Activated naive CD4-positive, alpha-beta T cell treated with Interleukin-2 at 50 U/mL for 16 hours (primary cell): ENCODE results near the gene LASP1.

ENCODE experiments used
- DNase-seq: peaks from one replicate; pipeline ENCODE4 v3.0.0-alpha.2; 2020

The LASP1 gene

GRCh38 chr17:38889745-38890409 lies 20.0 kb downstream of the LASP1 start:
- no peak for DNase-seq

- DNase-seq, result no peak
Measured at GRCh38 chr17:38890410-38890746, 20.5 kb downstream of the LASP1 start.

DNA sequence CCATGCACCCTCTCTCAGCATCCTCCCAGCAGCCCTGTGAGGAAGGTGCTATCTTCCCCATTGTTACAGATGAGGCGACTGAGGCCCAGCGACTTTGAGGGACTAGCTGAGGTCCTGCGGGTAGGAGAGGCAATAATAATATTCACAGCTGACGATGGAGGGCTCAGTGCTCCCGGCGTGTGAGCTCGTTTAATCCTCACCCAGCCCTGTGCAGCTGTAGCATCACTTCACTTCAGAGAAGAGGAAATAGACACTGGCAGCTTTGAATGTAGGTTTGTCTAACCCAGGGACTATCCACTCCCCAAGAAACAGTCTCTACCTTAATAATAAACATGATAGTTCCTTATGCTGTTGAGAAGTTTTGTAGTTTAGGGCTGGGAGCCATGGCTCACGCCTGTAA lies 21.6 kb downstream of the LASP1 start:
- no peak for DNase-seq

DNA sequence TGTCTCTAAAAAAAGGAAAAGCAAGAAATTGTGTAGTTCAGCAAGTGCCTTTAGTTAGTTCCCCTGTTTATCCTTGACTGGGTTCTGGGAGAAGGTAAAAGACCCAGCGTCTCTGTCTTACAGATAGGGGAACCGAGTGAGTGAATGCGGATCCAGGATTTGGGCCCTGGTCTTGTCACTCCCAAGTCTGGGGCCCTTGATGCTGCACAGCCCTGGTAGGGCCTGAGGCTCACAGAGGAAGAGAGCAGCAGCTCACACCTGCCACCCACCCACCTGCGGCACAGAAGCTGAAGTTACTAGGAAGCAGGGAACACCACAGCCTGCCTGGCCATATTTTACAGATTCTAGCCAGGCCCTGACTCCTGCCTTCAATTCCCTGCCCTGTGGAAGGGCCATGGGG lies 22.2 kb downstream of the LASP1 start:
- no peak for DNase-seq

DNA sequence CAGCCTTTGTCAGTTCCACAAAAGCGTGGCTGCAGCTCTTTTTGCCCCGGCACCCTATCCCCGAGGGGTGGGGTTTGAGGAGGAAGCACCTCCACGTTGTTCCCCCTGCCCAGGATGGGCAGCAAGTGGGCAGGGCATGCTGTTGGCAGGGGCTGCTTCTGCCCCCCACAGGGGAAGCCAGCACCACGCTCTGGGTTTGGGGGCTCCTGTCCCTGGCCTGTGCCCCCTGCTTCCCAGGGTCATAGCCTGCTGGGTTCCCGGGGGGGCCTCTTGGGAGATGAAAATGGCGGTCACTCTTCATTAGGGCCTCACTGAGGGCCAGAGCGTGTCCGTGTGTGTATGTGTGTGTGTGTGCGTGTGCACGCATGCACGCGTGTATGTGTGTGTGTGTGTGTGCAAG lies 22.8 kb downstream of the LASP1 start:
- DNase-seq, result no peak

GRCh38 chr17:38893113-38893512 lies 23.3 kb downstream of the LASP1 start:
- no peak for DNase-seq

DNA sequence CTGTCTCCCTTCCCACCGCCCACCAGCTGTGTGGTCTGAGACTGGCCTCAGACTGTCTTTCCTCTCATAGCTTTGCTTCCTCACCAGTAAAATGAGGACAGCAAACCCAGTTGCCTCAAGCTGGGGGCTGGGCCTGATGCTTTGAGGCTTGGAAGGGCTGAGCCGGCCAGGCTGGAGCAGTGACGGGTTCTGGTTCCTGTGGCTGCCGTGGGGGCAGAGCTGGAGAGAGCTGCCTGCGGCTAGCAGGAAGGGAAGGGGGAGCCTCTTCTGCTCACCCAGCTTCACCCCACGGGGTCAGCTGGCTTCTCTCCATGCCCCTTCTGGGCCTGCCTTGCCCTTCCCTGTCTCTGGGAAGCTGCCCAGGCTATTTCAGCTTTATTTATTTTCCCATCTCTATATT lies 23.7 kb downstream of the LASP1 start:
- peak; percentile 35 for DNase-seq

DNA sequence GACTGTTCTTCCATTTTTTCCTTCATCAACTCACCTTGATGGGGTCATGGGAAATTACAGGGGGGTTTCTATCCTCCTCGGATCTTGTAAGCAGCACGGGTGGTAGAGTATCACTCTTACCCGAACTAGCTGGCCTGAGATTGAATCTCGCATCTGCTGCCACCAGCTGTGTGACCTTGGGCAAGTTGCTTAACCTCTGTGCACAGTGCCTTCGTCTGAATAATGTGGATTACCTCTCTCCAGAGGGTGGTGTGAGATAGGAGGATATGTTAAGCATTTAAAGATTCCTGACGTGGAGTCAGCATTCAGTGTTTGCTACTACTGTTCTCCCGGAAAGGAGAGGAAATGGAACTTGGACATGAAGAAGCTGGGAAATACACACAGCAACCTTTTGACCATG lies 24.4 kb downstream of the LASP1 start:
- no peak for DNase-seq

- DNase-seq, result no peak
Measured at GRCh38 chr17:38896346-38896954, 26.6 kb downstream of the LASP1 start.

DNA sequence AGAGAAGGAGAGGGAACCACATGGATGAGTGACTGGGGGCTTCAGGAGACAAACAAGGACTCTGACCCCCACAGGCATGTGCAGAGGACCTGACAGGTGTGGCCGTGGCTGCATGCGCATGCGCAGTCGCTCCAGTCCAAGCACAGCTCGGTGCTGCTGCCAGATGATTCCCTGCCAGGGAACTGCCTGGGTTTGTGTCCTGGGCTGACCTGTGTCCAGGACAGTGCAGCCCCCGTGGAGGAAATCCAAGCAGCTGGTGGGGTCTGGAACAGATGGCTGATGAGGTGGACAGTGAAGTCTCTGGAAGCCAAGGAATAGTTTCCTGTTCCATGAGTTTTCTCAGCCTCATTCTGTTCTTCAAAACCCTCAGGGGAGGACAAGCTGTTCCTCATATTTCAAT lies 27.3 kb downstream of the LASP1 start:
- DNase-seq, result no peak

DNA sequence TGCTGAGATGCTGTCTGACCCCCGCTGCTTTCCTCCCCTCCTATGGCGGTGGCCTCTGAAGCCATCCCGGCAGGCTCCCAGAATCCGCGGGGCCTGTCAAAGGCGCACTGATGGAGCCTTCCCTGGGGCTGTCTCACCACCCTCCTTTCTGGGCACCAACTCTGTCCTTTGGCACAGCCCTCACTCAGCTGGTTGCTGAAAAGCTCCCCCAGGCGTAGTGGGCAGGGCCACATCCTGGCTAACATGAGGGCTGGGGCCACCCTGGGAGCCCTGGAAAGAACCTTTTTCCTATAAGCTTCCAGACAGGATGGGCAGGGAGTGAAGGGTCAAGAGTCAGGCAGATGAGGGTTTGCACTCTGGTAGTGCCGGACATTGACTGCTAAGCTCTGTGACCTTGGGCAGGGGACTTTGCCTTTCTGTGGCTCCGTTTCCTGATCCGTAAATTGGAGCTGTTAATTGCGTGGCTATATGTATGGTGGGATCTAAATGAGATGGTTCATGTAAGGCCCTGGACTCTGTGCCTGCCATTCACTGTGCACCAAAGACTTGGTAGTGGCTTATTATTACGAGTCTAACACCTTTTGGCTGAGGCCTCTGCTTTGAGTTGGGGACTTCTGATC lies 27.9 kb downstream of the LASP1 start:
- DNase-seq, result no peak

GRCh38 chr17:38898291-38898679 lies 28.4 kb downstream of the LASP1 start:
- DNase-seq, result no peak

- DNase-seq, result peak; percentile 87
Measured at GRCh38 chr17:38898812-38899348, 29.0 kb downstream of the LASP1 start.

- no peak for DNase-seq
Measured at GRCh38 chr17:38899421-38899820, 29.6 kb downstream of the LASP1 start.

DNA sequence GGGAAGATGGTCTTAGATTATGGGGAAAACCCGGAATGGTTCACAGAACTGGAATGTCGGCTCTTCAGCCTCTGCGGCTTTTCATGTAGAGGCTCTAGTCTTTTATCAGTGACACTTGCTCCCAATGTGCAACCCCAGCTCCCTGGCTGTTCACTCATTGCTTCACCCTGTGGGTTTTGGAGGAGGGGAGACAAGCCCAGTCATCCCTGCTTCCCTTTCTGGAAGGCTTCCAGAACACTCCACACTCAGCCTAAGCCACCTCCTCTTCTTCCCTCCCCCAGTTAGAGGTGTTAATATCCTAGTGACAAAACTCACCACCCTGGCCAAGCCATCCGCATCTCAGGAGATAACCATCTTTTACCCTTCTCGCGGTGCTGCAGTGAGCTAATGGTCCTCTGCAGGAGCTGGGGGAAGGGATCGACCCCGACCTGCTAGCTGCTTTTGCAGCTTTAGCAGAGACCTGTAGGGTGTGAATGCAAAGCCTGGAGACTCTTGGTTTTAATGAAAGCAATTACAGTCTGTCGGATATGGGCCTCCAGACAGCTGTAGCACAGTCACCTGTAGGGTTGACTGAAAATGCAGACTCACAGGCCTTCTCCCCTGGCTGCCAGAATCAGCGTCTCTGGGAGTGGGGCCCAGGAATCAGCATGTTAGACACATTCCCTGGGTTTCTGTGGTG lies 31.3 kb downstream of the LASP1 start:
- DNase-seq, result peak; percentile 19

DNA sequence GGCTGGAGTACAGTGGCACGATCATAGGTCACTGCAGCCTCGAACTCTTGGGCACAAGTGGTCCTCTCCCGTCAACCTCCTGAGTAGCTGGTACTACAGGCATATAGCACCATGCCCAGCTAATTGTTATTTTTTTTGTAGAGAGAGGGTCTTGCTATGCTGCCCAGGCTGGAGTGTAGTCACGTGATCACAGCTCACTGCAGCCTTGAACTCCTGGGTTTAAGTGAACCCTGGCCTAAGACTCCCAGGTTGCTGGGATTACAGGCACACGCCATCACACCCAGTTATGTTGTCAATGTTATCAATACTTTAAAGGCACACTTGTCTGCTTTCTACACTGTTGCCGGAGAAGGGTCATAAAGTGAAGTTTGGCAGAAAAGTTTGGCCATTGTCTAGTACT lies 33.5 kb downstream of the LASP1 start:
- DNase-seq, result no peak

DNA sequence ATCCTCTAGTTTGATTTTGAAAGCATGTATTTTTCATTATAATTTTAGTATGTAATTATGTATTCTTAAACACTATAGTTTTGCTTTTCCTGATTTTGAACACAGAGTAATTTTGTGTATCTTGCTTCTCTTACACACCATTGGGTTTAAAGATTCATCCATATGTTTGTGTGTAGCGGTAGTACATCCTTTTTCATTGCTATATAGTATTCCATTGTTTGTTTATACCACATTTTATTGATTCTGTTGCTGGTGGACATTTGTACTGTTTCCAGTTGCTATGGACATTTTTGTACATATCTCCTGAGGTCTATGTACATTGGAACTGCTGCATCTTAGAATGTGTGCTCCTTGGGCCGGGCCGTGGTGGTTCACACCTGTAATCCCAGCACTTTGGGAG lies 35.0 kb downstream of the LASP1 start:
- no peak for DNase-seq

DNA sequence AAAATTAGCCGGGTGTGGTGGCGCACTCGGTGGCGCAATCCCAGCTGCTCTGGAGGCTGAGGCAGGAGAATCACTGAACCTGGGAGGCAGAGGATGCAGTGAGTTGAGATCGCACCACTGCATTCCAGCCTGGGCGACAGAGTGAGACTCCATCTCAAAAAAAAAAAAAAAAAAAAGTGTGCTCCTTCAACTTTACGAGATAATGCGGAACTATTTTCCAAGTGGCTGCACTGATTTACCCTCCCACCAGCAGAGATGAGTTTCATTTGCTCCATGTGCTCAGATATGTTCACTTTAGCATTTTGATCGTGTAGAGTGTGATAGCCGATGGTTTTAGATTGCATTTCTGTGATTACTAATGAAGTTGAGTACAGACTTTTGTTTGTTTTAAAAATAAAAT lies 35.5 kb downstream of the LASP1 start:
- no peak for DNase-seq

DNA sequence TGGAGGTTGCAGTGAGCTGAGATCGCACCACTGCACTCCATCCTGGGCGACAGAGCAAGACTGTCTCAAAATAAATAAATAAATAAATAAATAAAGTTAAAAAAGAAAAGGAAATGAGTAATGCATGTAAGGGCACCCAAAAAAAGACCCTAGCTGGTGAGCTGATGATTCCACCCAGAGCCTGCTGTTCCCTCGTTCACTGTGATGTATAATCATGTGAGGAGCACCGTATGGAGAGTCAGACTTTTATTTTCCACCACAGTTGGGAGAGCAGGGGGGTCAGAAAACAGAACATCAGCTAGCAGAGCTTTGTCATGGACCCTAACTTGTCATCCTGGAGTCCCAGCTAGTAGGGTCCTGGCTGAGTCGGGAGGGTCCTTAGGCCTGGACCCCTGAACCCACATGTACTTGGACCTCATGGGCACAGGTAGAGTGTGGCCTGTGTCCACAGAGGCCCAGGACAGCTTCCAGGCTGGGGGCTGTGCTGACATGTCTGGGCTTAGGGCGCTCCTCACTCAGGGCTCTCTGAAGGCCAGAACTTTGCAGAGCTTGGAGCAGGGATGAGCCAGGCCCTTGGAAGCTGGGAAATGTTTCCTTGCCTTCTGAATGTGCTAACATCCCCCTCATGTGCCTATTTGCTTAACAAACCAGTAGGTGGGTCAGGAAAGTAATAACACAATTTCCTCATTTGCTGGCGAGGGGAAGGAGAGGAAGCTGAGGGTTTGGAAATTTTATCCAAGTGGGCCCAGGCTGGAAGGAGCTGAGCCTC lies 36.8 kb downstream of the LASP1 start:
- no peak for DNase-seq

DNA sequence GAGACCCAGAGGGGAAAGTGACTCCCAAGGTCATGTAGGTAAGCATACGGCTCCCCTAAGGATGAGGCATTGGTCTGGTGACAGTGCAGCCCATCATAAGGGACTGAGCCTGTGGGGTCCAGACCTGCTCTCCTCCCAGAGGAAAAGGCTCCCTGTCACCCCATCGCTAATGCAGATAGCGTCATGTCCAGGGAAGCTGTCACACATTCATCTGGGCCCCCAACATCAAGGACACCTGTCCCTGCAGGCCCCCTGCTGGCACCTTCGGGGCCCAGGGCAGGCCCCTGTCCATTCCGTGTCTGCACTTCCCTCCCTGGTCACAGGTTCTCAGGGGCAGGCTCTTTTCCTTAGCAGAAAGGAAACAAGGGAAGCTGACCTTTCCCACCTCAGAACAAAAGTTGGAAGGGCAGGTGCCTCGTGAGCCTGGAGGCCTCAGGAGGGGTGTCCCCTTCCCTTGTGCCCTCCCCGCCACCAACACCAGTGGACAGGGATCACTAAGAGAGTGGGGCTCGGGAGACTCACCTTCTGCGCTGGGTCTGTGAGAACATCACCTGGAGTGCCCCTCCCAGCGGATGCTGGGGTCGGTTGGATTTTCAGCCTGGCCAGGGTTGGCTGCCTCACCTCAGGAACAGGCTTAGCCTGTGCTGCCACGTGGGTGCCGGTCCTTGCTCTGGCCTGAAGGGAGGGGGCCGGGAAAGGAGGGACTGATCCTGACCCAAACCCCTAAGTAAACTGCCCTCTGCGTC lies 38.2 kb downstream of the LASP1 start:
- no peak for DNase-seq

DNA sequence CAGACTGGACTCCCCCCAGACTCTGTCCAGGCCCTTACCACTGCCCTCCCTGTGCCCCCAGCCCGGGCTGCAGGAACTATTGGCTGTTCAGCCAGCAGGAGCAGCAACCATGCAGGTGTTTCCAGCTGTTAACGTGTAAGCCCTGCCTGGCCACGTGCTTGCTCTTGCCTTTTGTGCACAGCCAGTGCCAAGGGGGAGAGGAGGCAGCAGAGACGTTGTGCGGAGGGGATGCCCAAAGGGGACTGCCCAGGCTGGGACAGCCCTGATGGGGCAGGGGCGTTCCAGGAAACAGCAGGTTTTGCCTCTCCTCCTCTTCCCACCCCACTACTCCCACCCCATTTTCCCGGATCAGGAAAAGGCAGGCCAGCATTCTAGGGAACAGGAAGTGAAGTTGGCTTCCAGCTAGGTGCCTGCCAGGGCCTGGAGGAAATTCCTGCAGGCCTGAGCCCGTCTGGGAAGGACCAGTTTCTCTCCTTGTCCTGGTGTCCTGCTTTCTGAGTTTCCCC lies 38.9 kb downstream of the LASP1 start:
- no peak for DNase-seq

DNA sequence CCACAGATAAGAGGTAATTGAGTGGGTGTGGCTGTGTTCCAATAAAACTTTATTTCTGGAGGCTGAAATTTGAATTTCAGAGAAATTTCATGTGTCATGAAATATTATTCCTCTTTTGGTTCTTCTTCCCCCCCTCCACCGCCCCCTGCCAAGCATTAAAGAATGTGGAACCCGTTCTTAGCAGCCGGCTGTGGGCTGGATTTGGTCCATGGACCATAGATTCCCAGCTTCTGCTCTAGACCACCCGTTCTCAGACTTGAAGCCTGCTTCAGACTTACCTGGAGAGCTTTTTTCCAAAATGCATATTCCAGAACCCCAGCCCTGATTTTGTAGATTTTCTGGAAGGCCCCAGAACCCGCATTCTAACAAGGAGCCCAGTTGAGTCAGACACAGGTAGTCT lies 40.5 kb downstream of the LASP1 start:
- no peak for DNase-seq
